WTC11 (cell line): ENCODE results near the gene DBNL. TPM values are rescaled to one million over a fixed set of nuclear protein-coding genes. Genes with fewer than 3 reads are reported as not detected.

ENCODE experiments used
- ATAC-seq: fragments of 200-7000 bp; cut with Tn5 transposase; 2 replicates; pipeline ENCODE4 v1.10.0; 2021; ENCODE audit warnings: mild to moderate bottlenecking, moderate library complexity
- CTCF ChIA-PET: fragments of 300-600 bp; sonication (Branson Sonifier 250); formaldehyde crosslinking; loops from one replicate; lab custom pipeline; 2021; ENCODE audit warnings: antibody characterized with exemption; lab: Charles Lee
- POLR2A ChIA-PET: fragments of 350-600 bp; sonication (Branson Sonifier 250); formaldehyde crosslinking; loops from one replicate; lab custom pipeline; 2021; ENCODE audit warnings: antibody characterized with exemption; lab: Charles Lee
- DNase-seq: peaks from one replicate; pipeline ENCODE4 v3.0.0; 2021; ENCODE audit warnings: low spot score
- H3K27ac Mint-ChIP-seq: 2 replicates; pipeline ENCODE4 v1.8.0; 2021; ENCODE audit warnings: mixed read lengths
- H3K27me3 Mint-ChIP-seq: 2 replicates; pipeline ENCODE4 v1.8.0; 2021; ENCODE audit warnings: low read depth, mild to moderate bottlenecking, moderate library complexity, mixed read lengths
- H3K36me3 Mint-ChIP-seq: 2 replicates; pipeline ENCODE4 v1.8.0; 2021; ENCODE audit warnings: mixed read lengths
- H3K4me1 Mint-ChIP-seq: 2 replicates; pipeline ENCODE4 v1.8.0; 2022; ENCODE audit warnings: mixed read lengths
- H3K4me3 Mint-ChIP-seq: 2 replicates; pipeline ENCODE4 v1.8.0; 2021; ENCODE audit warnings: mild to moderate bottlenecking, moderate library complexity, mixed read lengths
- H3K9me3 Mint-ChIP-seq: 2 replicates; pipeline ENCODE4 v1.8.0; 2021; ENCODE audit warnings: mixed read lengths
- CBFB ChIP-seq: sonication (generic); formaldehyde crosslinking; IDR thresholded peaks from 2 replicates; pipeline ENCODE4 v1.8.1; 2022; ENCODE audit warnings: mild to moderate bottlenecking, low read depth, missing genetic modification reagents
- CREM ChIP-seq: sonication (generic); formaldehyde crosslinking; IDR thresholded peaks from 2 replicates; pipeline ENCODE4 v1.8.1; 2022; ENCODE audit warnings: mild to moderate bottlenecking, missing genetic modification reagents, moderate library complexity
- ELF4 ChIP-seq: sonication (generic); formaldehyde crosslinking; IDR thresholded peaks from 2 replicates; pipeline ENCODE4 v1.8.1; 2022; ENCODE audit warnings: low read depth, mild to moderate bottlenecking, moderate library complexity, missing genetic modification reagents
- FOXJ3 ChIP-seq: sonication (generic); formaldehyde crosslinking; IDR thresholded peaks from 2 replicates; pipeline ENCODE4 v1.9.0; 2021; ENCODE audit warnings: missing genetic modification reagents, mild to moderate bottlenecking, borderline replicate concordance
- FOXP1 ChIP-seq: sonication (generic); formaldehyde crosslinking; IDR thresholded peaks from 2 replicates; pipeline ENCODE4 v1.8.0; 2022; ENCODE audit warnings: missing genetic modification reagents, mild to moderate bottlenecking, moderate library complexity, borderline replicate concordance
- GTF2I ChIP-seq: fragments of 250-450 bp; sonication (Bioruptor Pico); conservative IDR thresholded peaks from 2 replicates; pipeline ENCODE4 v1.4.0; 2021; ENCODE audit warnings: mild to moderate bottlenecking
- MYBL2 ChIP-seq: sonication (generic); formaldehyde crosslinking; IDR thresholded peaks from 2 replicates; pipeline ENCODE4 v1.8.1; 2023; ENCODE audit warnings: mild to moderate bottlenecking, moderate library complexity, missing genetic modification reagents
- NFATC4 ChIP-seq: fragments of 250-450 bp; sonication (Bioruptor Pico); IDR thresholded peaks from 2 replicates; pipeline ENCODE4 v1.9.0; 2021; ENCODE audit warnings: mild to moderate bottlenecking
- NR2C2 ChIP-seq: sonication (generic); formaldehyde crosslinking; IDR thresholded peaks from 2 replicates; pipeline ENCODE4 v1.8.0; 2022; ENCODE audit warnings: mild to moderate bottlenecking, missing genetic modification reagents
- PRRX2 ChIP-seq: fragments of 250-450 bp; sonication (Bioruptor Pico); IDR thresholded peaks from 2 replicates; pipeline ENCODE4 v1.8.0; 2021; ENCODE audit warnings: mild to moderate bottlenecking
- RELA ChIP-seq: sonication (generic); formaldehyde crosslinking; IDR thresholded peaks from 2 replicates; pipeline ENCODE4 v1.8.1; 2022; ENCODE audit warnings: missing genetic modification reagents, mild to moderate bottlenecking, borderline replicate concordance
- TEAD1 ChIP-seq: sonication (generic); formaldehyde crosslinking; IDR thresholded peaks from 2 replicates; pipeline ENCODE4 v1.8.0; 2022; ENCODE audit warnings: mild to moderate bottlenecking, missing genetic modification reagents
- ZNF138 ChIP-seq: sonication (generic); formaldehyde crosslinking; conservative IDR thresholded peaks from 2 replicates; pipeline ENCODE4 v1.8.1; 2022; ENCODE audit warnings: mild to moderate bottlenecking, moderate library complexity, missing genetic modification reagents
- ZNF263 ChIP-seq: sonication (generic); formaldehyde crosslinking; IDR thresholded peaks from 2 replicates; pipeline ENCODE4 v1.8.1; 2022; ENCODE audit warnings: low read depth, mild to moderate bottlenecking, moderate library complexity, missing genetic modification reagents
- ZNF416 ChIP-seq: fragments of 250-450 bp; sonication (Bioruptor Pico); IDR thresholded peaks from 2 replicates; pipeline ENCODE4 v1.9.0; 2021; ENCODE audit warnings: mild to moderate bottlenecking, inconsistent platforms
- total RNA-seq: library from RNA; stranded (reverse); gene quantifications from 3 replicates; pipeline ENCODE4 v1.2.3, GENCODE V29; 2021
- TF ChIP-seq, protein P1 (sequence below): sonication (generic); formaldehyde crosslinking; IDR thresholded peaks from 2 replicates; pipeline ENCODE4 v1.8.0; 2022; ENCODE audit warnings: mild to moderate bottlenecking, missing genetic modification reagents
- TF ChIP-seq, protein P2 (sequence below): fragments of 250-450 bp; sonication (Bioruptor Pico); IDR thresholded peaks from 2 replicates; pipeline ENCODE4 v1.9.0; 2021; ENCODE audit warnings: mild to moderate bottlenecking
- TF ChIP-seq, protein P3 (sequence below): sonication (generic); formaldehyde crosslinking; IDR thresholded peaks from 2 replicates; pipeline ENCODE4 v1.8.1; 2023; ENCODE audit warnings: mild to moderate bottlenecking, missing genetic modification reagents, moderate library complexity
- TF ChIP-seq, protein P4 (sequence below): sonication (generic); formaldehyde crosslinking; IDR thresholded peaks from 2 replicates; pipeline ENCODE4 v1.8.0; 2022; ENCODE audit warnings: mild to moderate bottlenecking, missing genetic modification reagents
- TF ChIP-seq, protein P5 (sequence below): sonication (generic); formaldehyde crosslinking; IDR thresholded peaks from 2 replicates; pipeline ENCODE4 v1.8.1; 2022; ENCODE audit warnings: low read depth, missing genetic modification reagents, borderline replicate concordance

The DBNL gene
- total RNA-seq, 1 experiment from 2014 or later: 36.1 TPM

DNA sequence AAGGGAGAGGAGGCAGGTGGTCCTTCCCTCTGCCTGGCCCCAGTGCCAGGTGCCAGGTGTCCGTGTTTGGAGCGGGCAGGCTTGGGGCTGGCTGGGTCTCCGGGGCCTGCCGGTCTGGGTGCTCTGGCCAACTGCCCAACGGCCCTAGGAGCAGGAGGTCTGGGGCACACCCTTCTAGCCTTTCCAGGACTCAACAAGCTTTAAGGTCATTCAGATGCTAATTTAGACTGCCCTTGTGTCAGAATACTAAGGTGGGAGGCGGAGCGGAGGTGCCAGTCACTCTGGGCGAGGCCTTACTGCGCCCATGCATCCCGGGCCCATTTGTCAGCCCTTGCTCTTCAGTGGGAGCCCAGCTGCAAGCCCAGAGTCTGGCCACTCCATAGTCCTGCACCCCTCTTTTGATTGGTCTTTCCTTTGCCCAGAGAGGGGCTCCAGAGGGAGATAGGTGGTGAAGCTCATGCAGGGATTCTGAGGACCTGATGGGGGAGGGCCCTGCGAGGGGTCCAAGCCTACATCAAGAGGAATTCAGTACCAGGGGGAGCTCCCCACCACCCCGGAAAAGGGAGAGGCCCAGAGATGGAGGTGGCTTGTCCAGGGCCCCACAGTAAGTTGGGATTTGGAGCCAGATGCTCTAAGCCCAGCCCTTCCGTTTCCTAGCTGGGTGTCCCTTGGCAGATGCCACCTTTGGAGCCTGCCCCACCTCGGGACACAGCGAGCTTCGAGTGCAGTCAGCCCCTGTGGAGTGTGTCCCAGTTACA, 19.6 kb downstream of the DBNL start:
- ATAC-seq (peak; percentile 78), DNase-seq (peak; percentile 51)
- TF ChIP-seq FOXJ3 (CRISPR knock-in tag) (no peak), PRRX2 (CRISPR knock-in tag) (peak; percentile 26; the same call in 1 of the 2 replicates), CBFB (CRISPR knock-in tag) (0 out of 2 replicates have a peak, but pooled peaks have one; percentile 39), NFATC4 (CRISPR knock-in tag) (0 out of 2 replicates have a peak, but pooled peaks have one; percentile 42), MYBL2 (peak; percentile 34; the same call in 1 of the 2 replicates), GTF2I (CRISPR knock-in tag) (no peak), TEAD1 (0 out of 2 replicates have a peak, but pooled peaks have one; percentile 40), ELF4 (CRISPR knock-in tag) (no peak)
- TF ChIP-seq, protein P1, sequence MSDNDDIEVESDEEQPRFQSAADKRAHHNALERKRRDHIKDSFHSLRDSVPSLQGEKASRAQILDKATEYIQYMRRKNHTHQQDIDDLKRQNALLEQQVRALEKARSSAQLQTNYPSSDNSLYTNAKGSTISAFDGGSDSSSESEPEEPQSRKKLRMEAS (CRISPR knock-in tag): 0 out of 2 replicates have a peak, but pooled peaks have one; percentile 27
- CTCF ChIA-PET: interaction anchor here (0.5 to 2.6 kb wide), 14 partner anchors 8 to 285 kb away, joined by 3 to 15 read pairs (median 5); partner anchors contain the start of gene DBNL
- no peaks in the 10 kb centered on the region for H3K9me3 Mint-ChIP-seq
- peaks cover 11% of the 10 kb centered on the region for H3K36me3 Mint-ChIP-seq
- H3K27ac Mint-ChIP-seq: no peak overlapping the region
- peaks cover 26% of the 10 kb centered on the region for H3K27me3 Mint-ChIP-seq
- H3K4me3 Mint-ChIP-seq: peak overlapping the region; percentile 56
- POLR2A ChIA-PET: interaction anchor here (0.5 to 1.7 kb wide), 4 partner anchors 17 to 60 kb away, joined by 3 to 4 read pairs (median 4); no protein-coding TSS in a partner anchor
- H3K4me1 Mint-ChIP-seq: peaks cover 32% of the 10 kb centered on the region

DNA sequence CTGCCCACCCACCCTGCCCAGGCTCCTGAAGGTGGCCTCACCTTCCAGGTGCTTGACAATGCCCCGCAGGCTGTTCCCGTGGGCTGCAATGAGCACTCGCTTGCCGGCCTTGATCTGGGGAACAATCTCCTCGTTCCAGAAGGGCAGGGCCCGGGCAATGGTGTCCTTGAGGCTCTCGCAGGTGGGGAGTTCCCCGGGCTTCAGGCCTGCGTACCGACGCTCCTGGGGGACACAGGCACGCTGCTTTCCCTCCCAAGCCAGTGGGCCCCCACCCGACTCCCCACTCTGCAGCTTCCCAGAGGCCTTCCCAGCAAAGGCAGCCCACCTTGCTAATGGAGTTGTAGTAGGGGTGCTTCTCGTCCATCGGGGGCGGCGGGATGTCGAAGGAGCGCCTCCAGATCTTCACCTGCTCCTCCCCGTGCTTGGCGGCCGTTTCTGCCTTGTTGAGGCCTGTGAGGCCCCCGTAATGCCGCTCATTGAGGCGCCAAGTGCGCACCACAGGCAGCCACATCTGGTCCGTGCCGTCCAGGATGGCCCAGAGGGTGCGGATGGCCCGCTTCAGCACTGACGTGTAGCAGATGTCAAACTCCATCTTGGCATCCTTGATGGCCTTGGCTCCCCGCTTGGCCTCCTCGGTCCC, 20.4 kb downstream of the DBNL start:
- ATAC-seq (no peak), DNase-seq (no peak)
- Mint-ChIP-seq H3K27me3 (peaks cover 33% of the 10 kb centered on the region), H3K4me3 (peak overlapping the region; percentile 61), H3K4me1 (peaks cover 32% of the 10 kb centered on the region), H3K27ac (no peak overlapping the region), H3K9me3 (no peaks in the 10 kb centered on the region), H3K36me3 (peaks cover 8% of the 10 kb centered on the region)
- no peak for TF ChIP-seq NR2C2
- TF ChIP-seq, protein P2, sequence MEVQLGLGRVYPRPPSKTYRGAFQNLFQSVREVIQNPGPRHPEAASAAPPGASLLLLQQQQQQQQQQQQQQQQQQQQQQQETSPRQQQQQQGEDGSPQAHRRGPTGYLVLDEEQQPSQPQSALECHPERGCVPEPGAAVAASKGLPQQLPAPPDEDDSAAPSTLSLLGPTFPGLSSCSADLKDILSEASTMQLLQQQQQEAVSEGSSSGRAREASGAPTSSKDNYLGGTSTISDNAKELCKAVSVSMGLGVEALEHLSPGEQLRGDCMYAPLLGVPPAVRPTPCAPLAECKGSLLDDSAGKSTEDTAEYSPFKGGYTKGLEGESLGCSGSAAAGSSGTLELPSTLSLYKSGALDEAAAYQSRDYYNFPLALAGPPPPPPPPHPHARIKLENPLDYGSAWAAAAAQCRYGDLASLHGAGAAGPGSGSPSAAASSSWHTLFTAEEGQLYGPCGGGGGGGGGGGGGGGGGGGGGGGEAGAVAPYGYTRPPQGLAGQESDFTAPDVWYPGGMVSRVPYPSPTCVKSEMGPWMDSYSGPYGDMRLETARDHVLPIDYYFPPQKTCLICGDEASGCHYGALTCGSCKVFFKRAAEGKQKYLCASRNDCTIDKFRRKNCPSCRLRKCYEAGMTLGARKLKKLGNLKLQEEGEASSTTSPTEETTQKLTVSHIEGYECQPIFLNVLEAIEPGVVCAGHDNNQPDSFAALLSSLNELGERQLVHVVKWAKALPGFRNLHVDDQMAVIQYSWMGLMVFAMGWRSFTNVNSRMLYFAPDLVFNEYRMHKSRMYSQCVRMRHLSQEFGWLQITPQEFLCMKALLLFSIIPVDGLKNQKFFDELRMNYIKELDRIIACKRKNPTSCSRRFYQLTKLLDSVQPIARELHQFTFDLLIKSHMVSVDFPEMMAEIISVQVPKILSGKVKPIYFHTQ: peak; percentile 48; the same call in 1 of the 2 replicates
- TF ChIP-seq RELA (CRISPR knock-in tag): 0 out of 2 replicates have a peak, but pooled peaks have one; percentile 20
- TF ChIP-seq FOXP1 (CRISPR knock-in tag): 0 out of 2 replicates have a peak, but pooled peaks have one; percentile 28
- no peak for TF ChIP-seq ZNF138 (CRISPR knock-in tag)
- TF ChIP-seq, protein P1 (CRISPR knock-in tag): 0 out of 2 replicates have a peak, but pooled peaks have one; percentile 38
- POLR2A ChIA-PET: interaction anchor here (0.9 to 1.7 kb wide), 2 partner anchors 23 to 59 kb away, joined by 3 to 4 read pairs; no protein-coding TSS in a partner anchor
- CTCF ChIA-PET: interaction anchor here (0.6 to 2.6 kb wide), 10 partner anchors 8 to 413 kb away, joined by 3 to 15 read pairs (median 6); partner anchors contain the start of genes AEBP1 and DBNL

DNA sequence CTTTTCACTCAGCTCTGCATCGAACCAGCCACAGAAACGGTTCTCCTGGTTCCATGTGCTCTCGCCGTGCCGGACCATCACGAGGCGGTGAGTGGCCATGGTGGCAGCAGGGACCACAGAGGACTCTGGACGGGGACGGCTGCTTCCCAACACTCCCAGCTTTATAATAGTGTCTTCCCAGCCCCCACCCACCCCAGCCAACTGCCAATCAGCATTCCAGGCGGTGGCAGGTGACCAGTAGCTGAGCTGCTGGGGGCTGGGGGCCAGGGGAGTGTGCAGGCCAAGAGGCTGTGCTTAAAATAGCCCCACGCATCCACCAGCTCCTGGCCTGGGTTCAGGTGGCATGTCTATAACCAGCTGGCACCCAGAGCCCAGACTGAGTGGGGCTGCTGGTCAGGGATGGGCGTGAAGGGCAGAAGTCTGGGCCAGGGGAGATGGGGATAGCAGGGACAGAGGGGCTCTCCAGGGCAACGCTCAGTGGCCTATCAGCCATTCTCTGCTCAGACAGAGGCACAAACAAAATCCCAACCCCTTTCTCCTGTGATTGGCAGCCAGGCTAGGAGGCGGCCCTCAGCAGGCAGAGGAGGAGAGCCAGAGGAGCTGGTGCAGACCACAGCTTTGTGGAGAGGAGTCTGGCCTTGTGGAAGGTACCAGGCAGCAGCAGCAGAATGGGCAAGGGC, 21.1 kb downstream of the DBNL start, which contains the start of gene PGAM2:
PGAM2 (minus strand) TSS at position 137 of the 680 bp plus-strand sequence; CDS start at position 99, 38 bp downstream.
- DNase-seq: peak; percentile 61
- H3K27ac Mint-ChIP-seq: no peak within 1 kb of the TSS
- ChIA-PET CTCF (interaction anchor here (0.9 to 2.6 kb wide), 8 partner anchors 36 to 499 kb away, joined by 3 to 8 read pairs (median 4); partner anchors contain the start of gene AEBP1), POLR2A (interaction anchor here (0.6 to 1.3 kb wide), 2 partner anchors 21 to 46 kb away, joined by 3 read pairs; partner anchors contain the start of gene DBNL)
- peaks cover 34% of the 10 kb centered on the region for H3K27me3 Mint-ChIP-seq
- peaks cover 32% of the 10 kb centered on the region for H3K4me1 Mint-ChIP-seq
- no peaks in the 10 kb centered on the region for H3K9me3 Mint-ChIP-seq
- peak; percentile 65 for ATAC-seq
- peak within 1 kb of the TSS; percentile 61 for H3K4me3 Mint-ChIP-seq
- peaks cover 6% of the 10 kb centered on the region; the same call in 1 of the 2 replicates for H3K36me3 Mint-ChIP-seq
- no peak for TF ChIP-seq ZNF263 (CRISPR knock-in tag)
- TF ChIP-seq, protein P3, sequence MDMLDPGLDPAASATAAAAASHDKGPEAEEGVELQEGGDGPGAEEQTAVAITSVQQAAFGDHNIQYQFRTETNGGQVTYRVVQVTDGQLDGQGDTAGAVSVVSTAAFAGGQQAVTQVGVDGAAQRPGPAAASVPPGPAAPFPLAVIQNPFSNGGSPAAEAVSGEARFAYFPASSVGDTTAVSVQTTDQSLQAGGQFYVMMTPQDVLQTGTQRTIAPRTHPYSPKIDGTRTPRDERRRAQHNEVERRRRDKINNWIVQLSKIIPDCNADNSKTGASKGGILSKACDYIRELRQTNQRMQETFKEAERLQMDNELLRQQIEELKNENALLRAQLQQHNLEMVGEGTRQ (CRISPR knock-in tag): peak; percentile 70
- no peak for TF ChIP-seq CREM (CRISPR knock-in tag)
- TF ChIP-seq, protein P4, sequence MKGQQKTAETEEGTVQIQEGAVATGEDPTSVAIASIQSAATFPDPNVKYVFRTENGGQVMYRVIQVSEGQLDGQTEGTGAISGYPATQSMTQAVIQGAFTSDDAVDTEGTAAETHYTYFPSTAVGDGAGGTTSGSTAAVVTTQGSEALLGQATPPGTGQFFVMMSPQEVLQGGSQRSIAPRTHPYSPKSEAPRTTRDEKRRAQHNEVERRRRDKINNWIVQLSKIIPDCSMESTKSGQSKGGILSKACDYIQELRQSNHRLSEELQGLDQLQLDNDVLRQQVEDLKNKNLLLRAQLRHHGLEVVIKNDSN (CRISPR knock-in tag): peak; percentile 37; the same call in 1 of the 2 replicates
- TF ChIP-seq, protein P5, sequence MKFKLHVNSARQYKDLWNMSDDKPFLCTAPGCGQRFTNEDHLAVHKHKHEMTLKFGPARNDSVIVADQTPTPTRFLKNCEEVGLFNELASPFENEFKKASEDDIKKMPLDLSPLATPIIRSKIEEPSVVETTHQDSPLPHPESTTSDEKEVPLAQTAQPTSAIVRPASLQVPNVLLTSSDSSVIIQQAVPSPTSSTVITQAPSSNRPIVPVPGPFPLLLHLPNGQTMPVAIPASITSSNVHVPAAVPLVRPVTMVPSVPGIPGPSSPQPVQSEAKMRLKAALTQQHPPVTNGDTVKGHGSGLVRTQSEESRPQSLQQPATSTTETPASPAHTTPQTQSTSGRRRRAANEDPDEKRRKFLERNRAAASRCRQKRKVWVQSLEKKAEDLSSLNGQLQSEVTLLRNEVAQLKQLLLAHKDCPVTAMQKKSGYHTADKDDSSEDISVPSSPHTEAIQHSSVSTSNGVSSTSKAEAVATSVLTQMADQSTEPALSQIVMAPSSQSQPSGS (CRISPR knock-in tag): no peak
- no peak for TF ChIP-seq PRRX2 (CRISPR knock-in tag)
- no peak for TF ChIP-seq ZNF416 (CRISPR knock-in tag)
